ENCODE measurements around the gene ANKRD45.
A peak's percentile ranks its signal among the peaks of the same experiment; 100 is the strongest.
"Not testable (repeated sequence)": the region's sequence is repeated elsewhere in the genome, so short reads cannot be mapped to it uniquely, and the experiment has no call there.

The ANKRD45 gene

GRCh38 chr1:173669491-173669941, at the start of gene ANKRD45:
Gene ANKRD45 (minus strand): TSS chr1:173669851. CDS start chr1:173659418, 10,433 bp downstream.
- DNase-seq = peak; percentile 72 to 93

- DNase-seq = peak in 1 of 2 experiments; percentile 39
These were observed 47.6 kb upstream of the ANKRD45 start for GRCh38 chr1:173717238-173717637.

GRCh38 chr1:173715538-173715844, 45.8 kb upstream of the ANKRD45 start:
- DNase-seq = no peak

- peak; percentile 95 to 98 for DNase-seq
These were observed 45.3 kb upstream of the ANKRD45 start, which contains the start of gene KLHL20 for GRCh38 chr1:173714759-173715537. Gene KLHL20 (plus strand): TSS chr1:173714981. CDS start chr1:173716044, 1,063 bp downstream.

GRCh38 chr1:173714441-173714758, 44.7 kb upstream of the ANKRD45 start:
- no peak for DNase-seq

- no peak for DNase-seq
These were observed 39.1 kb upstream of the ANKRD45 start for GRCh38 chr1:173708787-173709186.

GRCh38 chr1:173705117-173705516, 35.5 kb upstream of the ANKRD45 start:
- no peak for DNase-seq

- DNase-seq = no peak
These were observed 33.1 kb upstream of the ANKRD45 start for GRCh38 chr1:173702736-173703135.

- DNase-seq = not testable (repeated sequence)
These were observed 31.6 kb upstream of the ANKRD45 start for GRCh38 chr1:173701299-173701698.

GRCh38 chr1:173693238-173693637, 23.6 kb upstream of the ANKRD45 start:
- no peak for DNase-seq

- no peak for DNase-seq
These were observed 18.6 kb upstream of the ANKRD45 start for GRCh38 chr1:173688300-173688699.

GRCh38 chr1:173685121-173685520, 15.5 kb upstream of the ANKRD45 start:
- not testable (repeated sequence) for DNase-seq

- not testable (repeated sequence) for DNase-seq
These were observed 14.2 kb upstream of the ANKRD45 start for GRCh38 chr1:173683838-173684237.

GRCh38 chr1:173682184-173682583, 12.5 kb upstream of the ANKRD45 start:
- no peak for DNase-seq

GRCh38 chr1:173680152-173680551, 10.5 kb upstream of the ANKRD45 start:
- not testable (repeated sequence) for DNase-seq

GRCh38 chr1:173674496-173674895, 4.8 kb upstream of the ANKRD45 start:
- DNase-seq = not testable (repeated sequence)

- DNase-seq = no peak
These were observed 3.0 kb downstream of the ANKRD45 start for GRCh38 chr1:173666646-173667045.

GRCh38 chr1:173663159-173663558, 6.5 kb downstream of the ANKRD45 start:
- DNase-seq = no peak

- no peak for DNase-seq
These were observed 7.9 kb downstream of the ANKRD45 start for GRCh38 chr1:173661763-173662162.

GRCh38 chr1:173661271-173661670, 8.4 kb downstream of the ANKRD45 start:
- DNase-seq = no peak

GRCh38 chr1:173660306-173660705, 9.3 kb downstream of the ANKRD45 start:
- DNase-seq = no peak

- no peak for DNase-seq
These were observed 20.6 kb downstream of the ANKRD45 start for GRCh38 chr1:173648880-173649605.

- no peak for DNase-seq
These were observed 23.0 kb downstream of the ANKRD45 start for GRCh38 chr1:173646656-173647055.

GRCh38 chr1:173642450-173643139, 27.1 kb downstream of the ANKRD45 start:
- DNase-seq = not testable (repeated sequence)

Measured in NCI-H526 (cell line).